T-helper 1 cell treated with Interleukin-12 subunit alpha and Interleukin-12 subunit beta and Interleukin-4 antibody, amounts not matched to agents 30 μg/mL and 1 μg/mL, for 36 hours (primary cell): ENCODE data around the gene TULP4.

Source experiments
- H3K27ac Mint-ChIP-seq: one replicate; pipeline ENCODE4 v1.8.0; 2021; ENCODE audit warnings: mild to moderate bottlenecking, mixed read lengths
- H3K27me3 Mint-ChIP-seq: one replicate; pipeline ENCODE4 v1.8.0; 2021; ENCODE audit warnings: low read depth, mixed read lengths
- H3K36me3 Mint-ChIP-seq: one replicate; pipeline ENCODE4 v1.8.0; 2021; ENCODE audit warnings: low read depth, mixed read lengths
- H3K4me1 Mint-ChIP-seq: one replicate; pipeline ENCODE4 v1.8.0; 2021; ENCODE audit warnings: low read depth, mixed read lengths
- H3K4me3 Mint-ChIP-seq: one replicate; pipeline ENCODE4 v1.8.0; 2021; ENCODE audit warnings: mild to moderate bottlenecking, moderate library complexity, mixed read lengths
- H3K9me3 Mint-ChIP-seq: one replicate; pipeline ENCODE4 v1.8.0; 2021; ENCODE audit warnings: mixed read lengths

Gene TULP4

GRCh38 chr6:158312165-158312564 lies at the start of gene TULP4:
Gene TULP4, plus strand, starts transcription at chr6:158312465. Its CDS starts 1,552 bp downstream, at chr6:158314017.
- Mint-ChIP-seq H3K27ac (no peak within 1 kb of the TSS), H3K27me3 (no peaks in the 10 kb centered on the region), H3K9me3 (peaks cover 3% of the 10 kb centered on the region), H3K4me3 (no peak within 1 kb of the TSS), H3K36me3 (peaks cover 18% of the 10 kb centered on the region), H3K4me1 (peaks cover 13% of the 10 kb centered on the region)

GRCh38 chr6:158262755-158263154 lies 49.5 kb upstream of the TULP4 start:
- no peak overlapping the region for H3K4me3 Mint-ChIP-seq
- H3K27me3 Mint-ChIP-seq = no peaks in the 10 kb centered on the region
- no peaks in the 10 kb centered on the region for H3K36me3 Mint-ChIP-seq
- no peaks in the 10 kb centered on the region for H3K9me3 Mint-ChIP-seq
- H3K4me1 Mint-ChIP-seq = peaks cover 5% of the 10 kb centered on the region
- H3K27ac Mint-ChIP-seq = no peak overlapping the region

- no peaks in the 10 kb centered on the region for H3K27me3 Mint-ChIP-seq
- no peak overlapping the region for H3K4me3 Mint-ChIP-seq
- H3K36me3 Mint-ChIP-seq = no peaks in the 10 kb centered on the region
- H3K9me3 Mint-ChIP-seq = no peaks in the 10 kb centered on the region
- no peak overlapping the region for H3K27ac Mint-ChIP-seq
- H3K4me1 Mint-ChIP-seq = peaks cover 5% of the 10 kb centered on the region
These were observed 48.1 kb upstream of the TULP4 start for GRCh38 chr6:158264180-158264579.

- Mint-ChIP-seq H3K4me1 (peaks cover 14% of the 10 kb centered on the region), H3K27ac (no peak overlapping the region), H3K4me3 (no peak overlapping the region), H3K9me3 (no peaks in the 10 kb centered on the region), H3K27me3 (no peaks in the 10 kb centered on the region), H3K36me3 (no peaks in the 10 kb centered on the region)
These were observed 46.1 kb upstream of the TULP4 start for GRCh38 chr6:158266131-158266530.

GRCh38 chr6:158268361-158269147 lies 43.7 kb upstream of the TULP4 start:
- peaks cover 20% of the 10 kb centered on the region for H3K4me1 Mint-ChIP-seq
- H3K27me3 Mint-ChIP-seq = no peaks in the 10 kb centered on the region
- H3K4me3 Mint-ChIP-seq = no peak overlapping the region
- peaks cover 4% of the 10 kb centered on the region for H3K9me3 Mint-ChIP-seq
- peaks cover 14% of the 10 kb centered on the region for H3K36me3 Mint-ChIP-seq
- no peak overlapping the region for H3K27ac Mint-ChIP-seq

GRCh38 chr6:158269657-158270056 lies 42.6 kb upstream of the TULP4 start:
- H3K4me1 Mint-ChIP-seq = peaks cover 20% of the 10 kb centered on the region
- H3K27ac Mint-ChIP-seq = no peak overlapping the region
- no peaks in the 10 kb centered on the region for H3K27me3 Mint-ChIP-seq
- H3K36me3 Mint-ChIP-seq = peaks cover 14% of the 10 kb centered on the region
- H3K9me3 Mint-ChIP-seq = peaks cover 4% of the 10 kb centered on the region
- no peak overlapping the region for H3K4me3 Mint-ChIP-seq

GRCh38 chr6:158270389-158271127 lies 41.7 kb upstream of the TULP4 start:
- H3K27me3 Mint-ChIP-seq = no peaks in the 10 kb centered on the region
- H3K36me3 Mint-ChIP-seq = peaks cover 19% of the 10 kb centered on the region
- peak overlapping the region; percentile 79 for H3K27ac Mint-ChIP-seq
- peaks cover 4% of the 10 kb centered on the region for H3K9me3 Mint-ChIP-seq
- no peak overlapping the region for H3K4me3 Mint-ChIP-seq
- peaks cover 20% of the 10 kb centered on the region for H3K4me1 Mint-ChIP-seq

- H3K27me3 Mint-ChIP-seq = no peaks in the 10 kb centered on the region
- no peak overlapping the region for H3K27ac Mint-ChIP-seq
These were observed 39.9 kb upstream of the TULP4 start for GRCh38 chr6:158272324-158272723.

GRCh38 chr6:158278004-158278403 lies 34.3 kb upstream of the TULP4 start:
- Mint-ChIP-seq H3K4me3 (no peak overlapping the region), H3K36me3 (peaks cover 13% of the 10 kb centered on the region), H3K27ac (no peak overlapping the region), H3K4me1 (peaks cover 2% of the 10 kb centered on the region), H3K9me3 (peaks cover 4% of the 10 kb centered on the region), H3K27me3 (no peaks in the 10 kb centered on the region)

More at GRCh38 chr6:158272324-158272723, 39.9 kb upstream of the TULP4 start:
- Mint-ChIP-seq H3K4me1 (peaks cover 20% of the 10 kb centered on the region), H3K9me3 (peaks cover 4% of the 10 kb centered on the region), H3K4me3 (no peak overlapping the region), H3K36me3 (peaks cover 19% of the 10 kb centered on the region)

GRCh38 chr6:158279615-158280014 lies 32.6 kb upstream of the TULP4 start:
- Mint-ChIP-seq H3K36me3 (peaks cover 9% of the 10 kb centered on the region), H3K4me3 (no peak overlapping the region), H3K27me3 (no peaks in the 10 kb centered on the region), H3K27ac (no peak overlapping the region), H3K4me1 (peaks cover 14% of the 10 kb centered on the region), H3K9me3 (no peaks in the 10 kb centered on the region)

- H3K27ac Mint-ChIP-seq = no peak overlapping the region
- H3K4me3 Mint-ChIP-seq = no peak overlapping the region
These were observed 28.8 kb upstream of the TULP4 start for GRCh38 chr6:158283304-158283980.

GRCh38 chr6:158284007-158284875 lies 28.0 kb upstream of the TULP4 start:
- Mint-ChIP-seq H3K4me3 (no peak overlapping the region), H3K9me3 (no peaks in the 10 kb centered on the region), H3K27ac (peak overlapping the region; percentile 29), H3K4me1 (peaks cover 27% of the 10 kb centered on the region), H3K36me3 (peaks cover 7% of the 10 kb centered on the region), H3K27me3 (no peaks in the 10 kb centered on the region)

More at GRCh38 chr6:158283304-158283980, 28.8 kb upstream of the TULP4 start:
- H3K27me3 Mint-ChIP-seq = no peaks in the 10 kb centered on the region
- H3K9me3 Mint-ChIP-seq = no peaks in the 10 kb centered on the region
- peaks cover 7% of the 10 kb centered on the region for H3K36me3 Mint-ChIP-seq
- peaks cover 27% of the 10 kb centered on the region for H3K4me1 Mint-ChIP-seq

- Mint-ChIP-seq H3K36me3 (peaks cover 4% of the 10 kb centered on the region), H3K27me3 (no peaks in the 10 kb centered on the region), H3K4me1 (peaks cover 36% of the 10 kb centered on the region), H3K9me3 (no peaks in the 10 kb centered on the region), H3K27ac (peak overlapping the region; percentile 6), H3K4me3 (no peak overlapping the region)
These were observed 27.2 kb upstream of the TULP4 start for GRCh38 chr6:158284876-158285655.
